K562 (cell line): ENCODE results near the gene MTO1. TPM values are rescaled to one million over a fixed set of nuclear protein-coding genes. Genes with fewer than 3 reads are reported as not detected.
A peak's percentile ranks its signal among the peaks of the same experiment; 100 is the strongest.

ENCODE experiments used
- ATAC-seq: fragments of 200-7000 bp; cut with Tn5 transposase; 3 replicates; pipeline ENCODE4 v1.9.1; 2020; ENCODE audit warnings: moderate library complexity
- BruUV-seq: library from RNA; stranded (reverse); fragments of 400-500 nt; replicated peaks from 2 replicates; lab custom pipeline; 2021; lab: Mats Ljungman, UMichigan
- CTCF ChIA-PET: fragments of 300-600 bp; formaldehyde crosslinking; extraction: SDS; loops from one replicate; lab custom pipeline; 2021; ENCODE audit warnings: low intra/inter-chr PET ratio; lab: Yijun Ruan, JAX
- POLR2A ChIA-PET: fragments of 300-600, 350-650 bp; sonication (Branson Sonifier 250); formaldehyde crosslinking; extraction: SDS; loops from one replicate; lab custom pipeline; 2021; ENCODE audit warnings: antibody characterized with exemption, inconsistent platforms; lab: Yijun Ruan, JAX
- DNase-seq, 4 experiments: peaks; one replicate each; pipeline versions ENCODE4 v3.0.0 to v3.0.0-alpha.2; 2011 to 2018; ENCODE audit warnings: low spot score in 3 of 4, mixed read lengths in 3 of 4; ENCODE audit errors: extremely low read depth in 1 of 4
- FAIRE-seq: peaks from 2 replicates; lab custom pipeline; 2011; peaks lifted over from hg19 to GRCh38; lab: Jason Lieb, UNC
- H2AFZ ChIP-seq: 2 replicates; pipeline ENCODE4 v1.6.0; 2011; ENCODE audit warnings: low read depth, low read length, control low read depth, inconsistent platforms
- H3K27ac ChIP-seq: fragments of 200-600 bp; 3 replicates; pipeline ENCODE4 v1.8.0; 2011; ENCODE audit warnings: low read depth, mild to moderate bottlenecking, control low read depth, inconsistent platforms, low read length, moderate library complexity, mixed read lengths; ENCODE audit errors: extremely low read depth
- H3K27me3 ChIP-seq, 2 experiments: fragments of 300-600 bp in 1 of 2; 2 replicates in 1 of 2; 3 replicates in 1 of 2; pipeline versions ENCODE4 v1.6.0 to v1.8.0; 2011; ENCODE audit warnings: inconsistent platforms in 2 of 2, low read length in 2 of 2, mild to moderate bottlenecking in 1 of 2, mixed read lengths in 1 of 2, moderate library complexity in 1 of 2; ENCODE audit not compliant: control insufficient read depth in 2 of 2, insufficient read depth in 2 of 2
- H3K36me3 ChIP-seq: fragments of 300-600 bp; 3 replicates; pipeline ENCODE4 v1.8.0; 2011; ENCODE audit warnings: mild to moderate bottlenecking, low read length, inconsistent platforms; ENCODE audit not compliant: control insufficient read depth, insufficient read depth
- H3K4me1 ChIP-seq, 2 experiments: fragments of 200-600 bp in 1 of 2; replicated peaks in 1 of 2; 2 replicates in 1 of 2; 3 replicates in 1 of 2; pipeline versions ENCODE4 v1.5.1 to v1.8.0; 2011; ENCODE audit warnings: inconsistent platforms in 2 of 2, low read length in 2 of 2, mild to moderate bottlenecking in 1 of 2, mixed read lengths in 1 of 2, moderate library complexity in 1 of 2; ENCODE audit not compliant: control insufficient read depth in 2 of 2, insufficient read depth in 2 of 2
- H3K4me2 ChIP-seq: 2 replicates; pipeline ENCODE4 v1.6.1; 2011; ENCODE audit warnings: low read length, control low read depth, inconsistent platforms, mixed read lengths; ENCODE audit not compliant: insufficient read depth
- H3K4me3 ChIP-seq: fragments of 200-600 bp; sonication (generic), shearing (Covaris generic); 2 replicates; pipeline ENCODE4 v1.5.1; 2016; ENCODE audit warnings: control low read depth, inconsistent platforms
- H3K79me2 ChIP-seq: fragments of 200-600 bp; 3 replicates; pipeline ENCODE4 v1.8.0; 2011; ENCODE audit warnings: low read length, inconsistent platforms; ENCODE audit not compliant: control insufficient read depth, insufficient read depth
- H3K9ac ChIP-seq, 2 experiments: 2 replicates each; pipeline versions ENCODE4 v1.6.0 to v1.6.1; 2011; ENCODE audit warnings: low read depth in 2 of 2, low read length in 2 of 2, control low read depth in 1 of 2, inconsistent platforms in 1 of 2, mild to moderate bottlenecking in 1 of 2, mixed read lengths in 1 of 2; ENCODE audit not compliant: insufficient read depth in 1 of 2
- H3K9me1 ChIP-seq: one replicate; pipeline ENCODE4 v1.6.0; 2011; ENCODE audit warnings: inconsistent platforms, mild to moderate bottlenecking, low read length, moderate library complexity; ENCODE audit not compliant: control insufficient read depth, insufficient read depth
- H3K9me3 ChIP-seq: replicated peaks from 2 replicates; pipeline ENCODE4 v1.5.1; 2011; ENCODE audit warnings: low read depth, low read length, inconsistent platforms; ENCODE audit not compliant: control insufficient read depth, insufficient read depth
- H4K20me1 ChIP-seq: replicated peaks from 2 replicates; pipeline ENCODE4 v1.6.1; 2011; ENCODE audit warnings: low read length, inconsistent platforms, mixed read lengths; ENCODE audit not compliant: control insufficient read depth, insufficient read depth
- CHD2 ChIP-seq: IDR thresholded peaks from 2 replicates; pipeline ENCODE4 v1.6.1; 2011; ENCODE audit warnings: low read depth, low read length
- E2F5 ChIP-seq: sonication (generic); formaldehyde crosslinking; IDR thresholded peaks from 2 replicates; pipeline ENCODE4 v1.8.0; 2022; ENCODE audit warnings: mild to moderate bottlenecking, missing genetic modification reagents
- EZH2 ChIP-seq: IDR thresholded peaks from 2 replicates; pipeline ENCODE4 v1.6.1; 2012; ENCODE audit warnings: low read depth, mild to moderate bottlenecking, inconsistent platforms, low read length, borderline replicate concordance
- GABPB1 ChIP-seq: sonication (generic); formaldehyde crosslinking; IDR thresholded peaks from 2 replicates; pipeline ENCODE4 v1.8.0; 2022; ENCODE audit warnings: mild to moderate bottlenecking, missing genetic modification reagents
- HNRNPUL1 ChIP-seq: fragments of 200-400 bp; formaldehyde crosslinking; IDR thresholded peaks from 2 replicates; pipeline ENCODE4 v1.6.1; 2017; ENCODE audit warnings: low read length
- MYNN ChIP-seq, 2 experiments: sonication (generic); formaldehyde crosslinking in 1 of 2; IDR thresholded peaks; 2 replicates each; pipeline versions ENCODE4 v1.5.0 to v1.6.1; 2016 to 2020; ENCODE audit warnings: antibody characterized with exemption in 1 of 2, missing genetic modification reagents in 1 of 2
- NR2F6 ChIP-seq: fragments of 450-650 bp; formaldehyde crosslinking; IDR thresholded peaks from 2 replicates; pipeline ENCODE4 v1.4.0; 2020; ENCODE audit warnings: mild to moderate bottlenecking
- POLR2AphosphoS5 ChIP-seq: IDR thresholded peaks from 2 replicates; pipeline ENCODE4 v1.6.1; 2011; ENCODE audit warnings: mild to moderate bottlenecking, low read depth, low read length, moderate library complexity; ENCODE audit not compliant: control insufficient read depth, insufficient read depth
- POLR2G ChIP-seq: fragments of 200-400 bp; formaldehyde crosslinking; IDR thresholded peaks from 2 replicates; pipeline ENCODE4 v1.6.1; 2017; ENCODE audit warnings: low read depth, mild to moderate bottlenecking, antibody characterized with exemption, low read length, moderate library complexity
- POLR2H ChIP-seq: IDR thresholded peaks from 2 replicates; pipeline ENCODE4 v1.6.1; 2016; ENCODE audit warnings: missing genetic modification characterization, low read depth, mild to moderate bottlenecking, control low read depth, missing compliant biosample characterization, moderate library complexity
- PTBP1 ChIP-seq: fragments of 200-400 bp; formaldehyde crosslinking; IDR thresholded peaks from 2 replicates; pipeline ENCODE4 v1.6.1; 2017; ENCODE audit warnings: low read depth, low read length
- PTTG1 ChIP-seq: fragments of 450-650 bp; IDR thresholded peaks from 2 replicates; pipeline ENCODE4 v1.6.1; 2016; ENCODE audit warnings: low read depth, mild to moderate bottlenecking, missing genetic modification characterization, missing compliant biosample characterization
- RBM25 ChIP-seq: fragments of 200-400 bp; formaldehyde crosslinking; IDR thresholded peaks from 2 replicates; pipeline ENCODE4 v1.6.1; 2018; ENCODE audit warnings: low read length, low read depth, moderate library complexity; ENCODE audit not compliant: severe bottlenecking
- RFX5 ChIP-seq: IDR thresholded peaks from 2 replicates; pipeline ENCODE4 v1.6.1; 2011; ENCODE audit warnings: low read depth, mild to moderate bottlenecking, improper control_type of control experiment, low read length
- SIRT6 ChIP-seq: IDR thresholded peaks from one replicate; pipeline ENCODE4 v1.6.1; 2012; ENCODE audit warnings: low read depth, mild to moderate bottlenecking, control low read depth, inconsistent platforms, low read length, moderate library complexity
- TOE1 ChIP-seq, 2 experiments: fragments of 450-650 bp in 1 of 2; sonication (generic) in 1 of 2; formaldehyde crosslinking in 1 of 2; IDR thresholded peaks; 2 replicates each; pipeline versions ENCODE4 v1.7.1 to v1.8.0; 2016 to 2022; ENCODE audit warnings: borderline replicate concordance in 2 of 2, mild to moderate bottlenecking in 2 of 2, antibody characterized with exemption in 1 of 2, inconsistent platforms in 1 of 2, low read depth in 1 of 2, missing genetic modification reagents in 1 of 2, moderate library complexity in 1 of 2
- YY1 ChIP-seq, 3 experiments: IDR thresholded peaks; 2 replicates each; pipeline ENCODE4 v1.6.1; 2011; ENCODE audit warnings: low read length in 2 of 3, mild to moderate bottlenecking in 2 of 3, moderate library complexity in 2 of 3, borderline replicate concordance in 1 of 3, control low read depth in 1 of 3, low read depth in 1 of 3; ENCODE audit not compliant: insufficient read depth in 3 of 3, insufficient replicate concordance in 2 of 3, control insufficient read depth in 1 of 3, insufficient read length in 1 of 3; ENCODE audit errors: extremely low read depth in 1 of 3
- ZKSCAN1 ChIP-seq: fragments of 150-350 bp; IDR thresholded peaks from 2 replicates; pipeline ENCODE4 v1.6.1; 2016; ENCODE audit warnings: low read depth, low read length
- ZNF140 ChIP-seq: fragments of 250-450 bp; sonication (Bioruptor Pico); IDR thresholded peaks from 2 replicates; pipeline ENCODE4 v1.8.0; 2021; ENCODE audit warnings: moderate library complexity, mild to moderate bottlenecking, inconsistent platforms
- ZNF354B ChIP-seq: fragments of 250-450 bp; sonication (Bioruptor Pico); IDR thresholded peaks from 2 replicates; pipeline ENCODE4 v1.4.0; 2020
- ZNF586 ChIP-seq: fragments of 450-650 bp; formaldehyde crosslinking; conservative IDR thresholded peaks from 2 replicates; pipeline ENCODE4 v1.4.0; 2020; ENCODE audit warnings: mild to moderate bottlenecking, moderate library complexity
- WGBS: fragments of 100-300 bp; shearing (Covaris generic); methylation state at CpG from one replicate; pipeline ENCODE4 v1.1.6; 2016; ENCODE audit warnings: low coverage, mixed read lengths; ENCODE audit not compliant: insufficient coverage; ENCODE audit errors: missing lambda C conversion rate; 5-methylcytosine and 5-hydroxymethylcytosine counted together
- in situ Hi-C: fragments of 300-500 bp; cut with MboI; formaldehyde crosslinking; loops from 4 replicates; pipeline ENCODE4 v1.15.0; 2018; ENCODE audit warnings: inconsistent platforms, mixed read lengths
- intact Hi-C: fragments of 100-400 bp; cut with micrococcal nuclease; formaldehyde crosslinking; loops from 2 replicates; pipeline ENCODE4 v1.14.2; 2022
- polyA plus RNA-seq, 8 experiments: library from polyadenylated mRNA; depleted of rRNA in 4 of 8; stranded (reverse) in 5 of 8; unstranded in 3 of 8; fragments of >200 nt; fragmentation: Nextera tagmentation in 2 of 8; fragmentation: Illumina TruSeq in 1 of 8; extraction: Ambion mirVana in 2 of 8; extraction: Trizol in 1 of 8; gene quantifications; 2 replicates each; pipeline versions ENCODE4 v1.2.1 to v1.2.3, GENCODE V29; 2011 to 2014; ENCODE audit warnings: inconsistent platforms in 1 of 8, missing spikeins in 1 of 8
- total RNA-seq, 7 experiments: library from RNA; depleted of rRNA in 6 of 7; stranded (reverse); fragments of >200 nt in 6 of 7; fragmentation: Illumina TruSeq in 2 of 7; extraction: Trizol in 2 of 7; gene quantifications; 2 replicates each; pipeline versions ENCODE4 v1.2.1 to v1.2.3, GENCODE V29; 2011 to 2021; ENCODE audit warnings: low replicate concordance in 1 of 7

Gene MTO1
- total and polyA plus RNA-seq, 9 of the 15 experiments (the other 6 are each of a cell fraction or from before 2014, with no cell fraction given): 33.4 to 62.3 (median 50.6) TPM

- peak overlapping the region; percentile 72 for H3K27ac ChIP-seq
- peaks cover 37% of the 10 kb centered on the region for H4K20me1 ChIP-seq
- peak overlapping the region in 1 of 2 experiments; percentile 13; a peak in 1 of 4 replicates for H3K9ac ChIP-seq
- BruUV-seq: no TSS peak
- intact Hi-C loops (loop anchor here (1.0 to 2.0 kb wide), 2 partner anchors 95 to 140 kb away; no protein-coding TSS in a partner anchor), in situ Hi-C loops (no loop called here)
- H3K9me3 ChIP-seq: no peaks in the 10 kb centered on the region
- DNase-seq (peak in 1 of 4 experiments; percentile 61), ATAC-seq (peak; percentile 13), FAIRE-seq (peak; percentile 15)
- H3K27me3 ChIP-seq: no peaks in the 10 kb centered on the region
- H2AFZ ChIP-seq: no peak overlapping the region
- H3K79me2 ChIP-seq: peaks cover 38% of the 10 kb centered on the region
- ChIA-PET CTCF (interaction anchor here (0.6 to 3.1 kb wide), 4 partner anchors 95 to 229 kb away, joined by 3 to 36 read pairs (median 12); partner anchors contain the start of gene SLC17A5), POLR2A (interaction anchor here (0.6 to 5.4 kb wide), 25 partner anchors 11 to 176 kb away, joined by 3 to 72 read pairs (median 4); partner anchors contain the start of genes MTO1 and SLC17A5)
- peaks cover 0 to 8% of the 10 kb centered on the region in 2 experiments; a peak in 2 of 5 replicates for H3K4me1 ChIP-seq
- H3K36me3 ChIP-seq: peaks cover 51% of the 10 kb centered on the region
- H3K4me3 ChIP-seq: no peak overlapping the region
- no peaks in the 10 kb centered on the region for H3K9me1 ChIP-seq
- H3K4me2 ChIP-seq: 0 out of 2 replicates have a peak overlapping the region, but pooled peaks have one; percentile 3
- 19% methylated on average over 4 of the region's 4 CpGs for WGBS
- TF ChIP-seq PTBP1 (peak; percentile 36; the same call in 1 of the 2 replicates), ZKSCAN1 (peak; percentile 91), HNRNPUL1 (0 out of 2 replicates have a peak, but pooled peaks have one; percentile 54), MYNN (IDR thresholded peaks at IDR 0.05) (peak; percentile 52), MYNN (CRISPR knock-in tag; IDR thresholded peaks at IDR 0.05) (no peak), POLR2AphosphoS5 (peak; percentile 90), RBM25 (no peak), CHD2 (0 out of 2 replicates have a peak, but pooled peaks have one; percentile 7), ZNF586 (CRISPR knock-in tag) (0 out of 2 replicates have a peak, but pooled peaks have one; percentile 50), TOE1 (IDR thresholded peaks at IDR 0.05; ENCODE audit: borderline replicate concordance) (0 out of 2 replicates have a peak, but pooled peaks have one; percentile 10), TOE1 (CRISPR knock-in tag; IDR thresholded peaks at IDR 0.05; ENCODE audit: borderline replicate concordance, low read depth) (no peak), ZNF140 (no peak), YY1 (IDR thresholded peaks at IDR 0.05; ENCODE audit: borderline replicate concordance in 1 of 3, control insufficient read depth in 1 of 3, extremely low read depth in 1 of 3, insufficient read depth in 3 of 3, insufficient read length in 1 of 3, insufficient replicate concordance in 2 of 3, low read depth in 1 of 3, low read length in 2 of 3) (peak in 1 of 3 experiments; percentile 17), NR2F6 (CRISPR knock-in tag) (no peak), GABPB1 (peak; percentile 47; the same call in 1 of the 2 replicates), PTTG1 (tag) (no peak), SIRT6 (peak; percentile 88), RFX5 (0 out of 2 replicates have a peak, but pooled peaks have one; percentile 9), POLR2H (tag) (peak; percentile 3; the same call in 1 of the 2 replicates), POLR2G (peak; percentile 62; the same call in 1 of the 2 replicates), E2F5 (CRISPR knock-in tag) (0 out of 2 replicates have a peak, but pooled peaks have one; percentile 61), EZH2 (no peak), ZNF354B (CRISPR knock-in tag) (0 out of 2 replicates have a peak, but pooled peaks have one; percentile 1)
Observed at GRCh38 chr6:73515204-73515655, 53.7 kb downstream of the MTO1 start.
